Measurements from ENCODE around the gene RPS17.
"Not testable (repeated sequence)": the region's sequence is repeated elsewhere in the genome, so short reads cannot be mapped to it uniquely, and the experiment has no call there.

GRCh38 chr15:82488250-82488649, 52.0 kb downstream of the RPS17 start:
- TF ChIP-seq CTCF, POLR2A, POLR2AphosphoS5, EP300 (IDR thresholded peaks at IDR 0.05): not testable (repeated sequence)

Data from gastroesophageal sphincter (tissue), 3 donors.